ENCODE results near the gene ZNF598.

- TF ChIP-seq YY1 (IDR thresholded peaks at IDR 0.05; ENCODE audit: insufficient read depth, insufficient read length): no peak
- TF ChIP-seq ZNF274 (IDR thresholded peaks at IDR 0.05; ENCODE audit: low read depth, low read length): no peak
- TF ChIP-seq SUZ12 (IDR thresholded peaks at IDR 0.05; ENCODE audit: extremely low read depth, insufficient read depth, insufficient read length): no peak
These were observed 60.1 kb downstream of the ZNF598 start for GRCh38 chr16:1949507-1949906.
